Measurements from ENCODE around the gene HSDL2. TPM values are rescaled to one million over a fixed set of nuclear protein-coding genes. Genes with fewer than 3 reads are reported as not detected.
"Not testable (repeated sequence)": the region's sequence is repeated elsewhere in the genome, so short reads cannot be mapped to it uniquely, and the experiment has no call there.

HSDL2 gene
- total RNA-seq, 4 donors from 2014 or later = 43.0 to 66.5 (median 60.9) TPM

DNA sequence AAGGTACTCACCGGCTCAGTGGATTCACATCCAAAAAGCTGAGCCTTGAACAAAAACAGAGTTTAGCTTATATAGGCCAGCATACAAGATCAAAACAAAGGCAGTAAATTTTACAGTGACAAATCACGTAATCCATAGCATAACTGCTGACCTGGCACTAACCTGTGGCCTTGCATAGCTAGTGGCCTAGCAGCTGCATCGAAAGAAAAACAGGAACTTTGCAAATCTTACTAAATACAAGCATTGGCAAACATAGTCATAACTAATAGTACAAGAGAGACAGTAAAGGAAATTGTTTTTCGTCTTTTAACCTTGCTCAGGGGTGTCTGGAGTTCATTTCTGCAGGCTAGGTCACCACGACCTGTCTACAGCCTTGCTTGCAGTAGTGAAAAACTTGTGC, 4.8 kb downstream of the HSDL2 start:
- Histone ChIP-seq H3K27ac (no peak overlapping the region), H3K27me3 (no peaks in the 10 kb centered on the region), H3K9me3 (no peaks in the 10 kb centered on the region), H3K4me1 (peaks cover 3 to 44% (median 11%) of the 10 kb centered on the region in 3 donors), H3K36me3 (peaks cover 0 to 12% of the 10 kb centered on the region in 2 donors), H3K4me3 (no peak overlapping the region)
- WGBS, 2 donors (ENCODE audit: low coverage in 1 of 2) = 71 to 77% methylated on average over 5 of the region's 5 CpGs
- no peak for ATAC-seq
- TF ChIP-seq, protein P1, sequence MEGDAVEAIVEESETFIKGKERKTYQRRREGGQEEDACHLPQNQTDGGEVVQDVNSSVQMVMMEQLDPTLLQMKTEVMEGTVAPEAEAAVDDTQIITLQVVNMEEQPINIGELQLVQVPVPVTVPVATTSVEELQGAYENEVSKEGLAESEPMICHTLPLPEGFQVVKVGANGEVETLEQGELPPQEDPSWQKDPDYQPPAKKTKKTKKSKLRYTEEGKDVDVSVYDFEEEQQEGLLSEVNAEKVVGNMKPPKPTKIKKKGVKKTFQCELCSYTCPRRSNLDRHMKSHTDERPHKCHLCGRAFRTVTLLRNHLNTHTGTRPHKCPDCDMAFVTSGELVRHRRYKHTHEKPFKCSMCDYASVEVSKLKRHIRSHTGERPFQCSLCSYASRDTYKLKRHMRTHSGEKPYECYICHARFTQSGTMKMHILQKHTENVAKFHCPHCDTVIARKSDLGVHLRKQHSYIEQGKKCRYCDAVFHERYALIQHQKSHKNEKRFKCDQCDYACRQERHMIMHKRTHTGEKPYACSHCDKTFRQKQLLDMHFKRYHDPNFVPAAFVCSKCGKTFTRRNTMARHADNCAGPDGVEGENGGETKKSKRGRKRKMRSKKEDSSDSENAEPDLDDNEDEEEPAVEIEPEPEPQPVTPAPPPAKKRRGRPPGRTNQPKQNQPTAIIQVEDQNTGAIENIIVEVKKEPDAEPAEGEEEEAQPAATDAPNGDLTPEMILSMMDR (IDR thresholded peaks at IDR 0.05) = no peak
- TF ChIP-seq EP300 (IDR thresholded peaks at IDR 0.05) (no peak), POLR2A (IDR thresholded peaks at IDR 0.05) (no peak), POLR2AphosphoS5 (IDR thresholded peaks at IDR 0.05) (no peak)

DNA sequence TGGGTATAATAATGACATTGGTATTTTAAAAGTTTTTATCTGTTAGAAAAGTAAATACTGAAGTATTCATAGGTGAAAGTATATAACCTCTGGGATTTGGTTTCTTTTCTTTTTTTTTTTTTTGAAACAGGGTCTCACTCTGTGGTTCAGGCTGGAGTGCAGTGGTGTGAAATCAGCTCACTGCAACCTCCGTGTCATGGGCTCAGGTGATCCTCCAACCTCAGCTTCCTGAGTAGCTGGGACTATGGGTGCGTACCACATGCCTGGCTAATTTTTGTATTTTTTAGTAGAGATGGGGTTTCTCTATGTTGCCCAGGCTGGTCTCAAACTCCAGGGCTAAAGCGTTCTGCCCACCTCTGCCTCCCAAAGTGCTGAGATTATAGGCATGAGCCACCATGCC, 7.2 kb downstream of the HSDL2 start:
- Histone ChIP-seq H3K4me1 (peaks cover 3 to 33% (median 8%) of the 10 kb centered on the region in 3 donors), H3K27me3 (no peaks in the 10 kb centered on the region), H3K9me3 (no peaks in the 10 kb centered on the region), H3K4me3 (no peak overlapping the region), H3K27ac (no peak overlapping the region), H3K36me3 (peaks cover 0 to 12% of the 10 kb centered on the region in 2 donors)
- ATAC-seq = no peak
- TF ChIP-seq POLR2AphosphoS5 (IDR thresholded peaks at IDR 0.05) (no peak), EP300 (IDR thresholded peaks at IDR 0.05) (no peak), POLR2A (IDR thresholded peaks at IDR 0.05) (no peak)
- TF ChIP-seq, protein P1 (IDR thresholded peaks at IDR 0.05) = no peak
- WGBS, 2 donors (ENCODE audit: low coverage in 1 of 2) = 100% methylated on average over 1 to 2 of the region's 3 CpGs

DNA sequence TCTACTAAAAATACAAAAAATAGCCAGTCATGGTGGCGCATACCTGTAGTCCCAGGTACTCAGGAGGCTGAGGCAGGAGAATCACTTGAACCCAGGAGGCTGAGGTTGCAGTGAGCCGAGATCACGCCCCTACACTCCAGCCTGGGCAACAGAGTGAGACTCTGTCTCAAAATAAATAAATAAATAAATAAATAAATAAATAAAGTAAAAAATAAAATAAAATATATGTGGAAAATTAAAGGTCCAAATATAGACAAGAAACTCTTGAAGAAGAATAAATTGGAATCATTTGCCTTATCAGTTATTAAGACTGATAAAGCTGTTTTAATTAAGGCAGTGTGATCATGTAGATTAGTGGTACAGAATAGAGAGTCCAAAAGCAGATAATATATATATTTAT, 10.0 kb downstream of the HSDL2 start:
- 94% methylated on average over 2 to 3 of the region's 3 CpGs for WGBS, 2 donors (ENCODE audit: low coverage in 1 of 2)
- ATAC-seq = not testable (repeated sequence)

DNA sequence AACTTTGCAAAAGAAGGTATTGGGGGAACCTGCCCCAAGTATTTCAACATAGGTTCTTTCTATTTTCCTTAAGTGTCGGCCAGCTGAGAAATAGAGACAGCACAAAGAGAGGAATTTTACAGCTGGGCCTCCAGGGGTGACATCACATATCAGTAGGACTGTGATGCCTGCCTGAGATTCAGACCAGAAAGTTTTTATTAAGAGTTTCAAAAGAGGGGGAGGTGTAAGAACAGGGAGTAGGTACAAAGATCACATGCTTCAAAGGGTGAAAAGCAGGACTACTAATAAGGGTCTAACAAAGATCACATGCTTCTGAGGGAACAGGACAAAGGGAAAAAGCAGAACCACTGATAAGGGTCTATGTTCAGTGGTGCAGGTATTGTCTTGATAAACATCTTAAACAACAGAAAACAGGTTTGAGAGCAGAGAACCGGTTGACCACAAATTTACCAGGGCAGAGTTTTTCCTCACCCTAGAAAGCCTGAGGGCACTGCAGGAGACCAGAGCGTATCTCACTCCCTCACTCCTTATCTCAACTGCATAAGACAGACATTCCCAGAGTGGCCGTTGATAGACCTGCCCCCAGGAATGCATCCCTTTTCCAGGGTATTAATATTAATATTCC, 12.1 kb downstream of the HSDL2 start:
- H3K4me1 ChIP-seq, H3K4me3 ChIP-seq, H3K9me3 ChIP-seq, H3K27ac ChIP-seq, H3K27me3 ChIP-seq, ATAC-seq: not testable (repeated sequence)
- peaks cover 0 to 15% of the 10 kb centered on the region in 2 donors for H3K36me3 ChIP-seq
- 87 to 92% methylated on average over 3 to 4 of the region's 4 CpGs for WGBS, 2 donors (ENCODE audit: low coverage in 1 of 2)

More for the DNA sequence above, 10.0 kb downstream of the HSDL2 start:
- not testable (repeated sequence) for H3K4me3 ChIP-seq, H3K27me3 ChIP-seq, H3K27ac ChIP-seq, H3K9me3 ChIP-seq, H3K4me1 ChIP-seq
- peaks cover 0 to 15% of the 10 kb centered on the region in 2 donors for H3K36me3 ChIP-seq

DNA sequence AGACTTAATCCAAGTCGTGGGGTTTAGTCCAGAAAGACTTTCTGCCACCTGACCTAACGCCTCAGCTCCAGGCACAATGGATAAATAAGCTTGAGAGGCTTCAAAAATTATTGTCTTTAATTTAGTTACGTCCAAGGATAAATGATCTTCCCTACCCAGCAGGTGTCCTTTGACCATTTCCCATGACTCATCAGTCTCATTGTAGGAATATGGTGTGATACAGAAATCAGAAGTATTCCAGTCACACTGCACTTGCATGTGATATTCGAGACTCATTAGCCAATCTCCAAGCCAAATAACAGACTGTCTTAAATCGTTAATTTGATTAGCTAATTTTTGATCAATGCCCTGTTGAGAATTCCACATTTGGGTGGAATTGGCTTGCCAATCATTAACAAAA, 13.2 kb downstream of the HSDL2 start:
- 94 to 96% methylated on average over 4 to 5 of the region's 5 CpGs for WGBS, 2 donors (ENCODE audit: low coverage in 1 of 2)
- not testable (repeated sequence) for ATAC-seq, H3K36me3 ChIP-seq, H3K9me3 ChIP-seq, H3K4me1 ChIP-seq, H3K27me3 ChIP-seq, H3K27ac ChIP-seq, H3K4me3 ChIP-seq

DNA sequence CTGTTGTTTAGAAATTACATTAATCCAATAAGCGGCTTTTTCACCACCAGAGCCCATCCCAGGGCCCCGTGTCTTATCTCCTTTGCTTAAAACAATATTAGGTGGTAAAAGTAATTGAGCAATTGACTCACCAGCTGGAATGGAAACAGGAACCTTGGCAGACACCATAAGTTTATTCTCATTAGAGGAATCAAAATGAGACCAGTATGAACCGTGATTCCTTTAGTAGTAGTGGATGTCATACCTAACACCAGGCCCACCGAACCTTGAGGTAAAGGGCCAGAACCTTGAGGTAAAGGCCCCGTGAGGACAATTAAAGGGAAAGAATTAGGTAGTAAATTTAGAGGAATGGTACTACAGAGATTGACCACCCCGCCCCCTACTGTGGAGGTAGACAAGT, 16.5 kb downstream of the HSDL2 start:
- H3K27ac ChIP-seq = no peak overlapping the region
- no peaks in the 10 kb centered on the region for H3K9me3 ChIP-seq
- peaks cover 0 to 3% of the 10 kb centered on the region in 2 donors for H3K36me3 ChIP-seq
- H3K27me3 ChIP-seq = no peaks in the 10 kb centered on the region
- no peak overlapping the region for H3K4me3 ChIP-seq
- WGBS, 2 donors (ENCODE audit: low coverage in 1 of 2) = 93 to 98% methylated on average over 5 to 6 of the region's 6 CpGs
- H3K4me1 ChIP-seq = no peaks in the 10 kb centered on the region
- ATAC-seq = no peak
- TF ChIP-seq EP300 (IDR thresholded peaks at IDR 0.05) (no peak), POLR2A (IDR thresholded peaks at IDR 0.05) (no peak)

DNA sequence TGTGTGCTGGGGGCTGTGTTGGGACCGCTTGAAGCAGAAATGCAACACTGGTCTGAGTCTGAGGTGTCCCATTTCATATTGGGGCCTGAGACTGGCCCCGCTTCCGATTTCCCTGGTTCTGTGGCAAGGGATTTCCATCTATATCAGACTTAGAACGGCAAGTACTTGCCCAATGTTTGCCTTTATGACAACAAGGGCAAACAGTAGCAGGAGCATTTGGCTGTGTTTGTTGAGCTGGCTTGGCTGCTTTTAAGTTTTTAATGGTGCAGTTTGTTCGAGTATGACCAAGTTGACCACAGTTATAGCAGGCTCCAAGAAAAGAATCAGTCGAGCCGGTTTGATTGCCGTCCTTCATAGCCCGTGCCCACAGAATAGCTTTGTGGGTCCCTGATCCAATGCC, 17.0 kb downstream of the HSDL2 start:
- WGBS, 2 donors (ENCODE audit: low coverage in 1 of 2) = 94 to 100% methylated on average over 4 to 9 of the region's 9 CpGs
- no peak overlapping the region for H3K4me3 ChIP-seq
- H3K36me3 ChIP-seq = peaks cover 0 to 3% of the 10 kb centered on the region in 2 donors
- no peak overlapping the region for H3K27ac ChIP-seq
- H3K4me1 ChIP-seq = no peaks in the 10 kb centered on the region
- TF ChIP-seq, protein P1 (IDR thresholded peaks at IDR 0.05) = no peak
- no peak for TF ChIP-seq POLR2A (IDR thresholded peaks at IDR 0.05)
- no peak for ATAC-seq
- no peaks in the 10 kb centered on the region for H3K27me3 ChIP-seq
- H3K9me3 ChIP-seq = no peaks in the 10 kb centered on the region

All from gastroesophageal sphincter (tissue), 4 donors.